SU-DHL-6 (cell line): ENCODE data around the gene SLC30A10.

Experiments used
- CTCF ChIP-seq: fragments of 200-600 bp; sonication (generic); IDR thresholded peaks from one replicate; pipeline ENCODE4 v1.5.1; 2017; ENCODE audit warnings: antibody characterized with exemption, mild to moderate bottlenecking, low read length, moderate library complexity; ENCODE audit not compliant: insufficient read depth, poor library complexity, severe bottlenecking
- EZH2phosphoT487 ChIP-seq: fragments of 200-600 bp; sonication (generic), shearing (Covaris generic); conservative IDR thresholded peaks from 2 replicates; pipeline ENCODE4 v1.6.1; 2018; ENCODE audit warnings: mild to moderate bottlenecking, antibody characterized with exemption, low read length, moderate library complexity, mixed read lengths

DNA sequence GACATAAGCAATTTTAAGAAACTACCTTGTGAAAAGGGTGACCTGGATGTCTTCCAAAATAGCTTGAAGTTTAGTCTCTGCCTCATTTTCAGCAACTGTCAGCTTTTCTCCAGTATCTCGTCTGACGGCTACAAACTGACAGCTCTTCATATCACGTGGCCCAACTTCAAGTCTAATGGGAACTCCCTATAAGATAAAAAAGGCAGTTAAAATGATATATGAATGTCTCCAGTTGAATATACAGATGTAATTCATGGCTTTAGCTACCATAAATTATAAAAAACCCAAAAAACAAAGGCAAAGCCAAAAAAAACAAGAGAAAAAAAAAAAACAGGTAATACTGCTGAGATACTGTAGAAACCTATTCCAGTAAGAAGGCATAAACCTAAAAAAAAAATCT, 44.9 kb upstream of the SLC30A10 start:
- TF ChIP-seq CTCF (no peak), EZH2phosphoT487 (no peak)
